K562 (cell line): ENCODE results near the gene ARAF. TPM values are rescaled to one million over a fixed set of nuclear protein-coding genes. Genes with fewer than 3 reads are reported as not detected.

Source experiments
- ATAC-seq: fragments of 200-7000 bp; cut with Tn5 transposase; 3 replicates; pipeline ENCODE4 v1.9.1; 2020; ENCODE audit warnings: moderate library complexity
- BruUV-seq: library from RNA; stranded (reverse); fragments of 400-500 nt; replicated peaks from 2 replicates; lab custom pipeline; 2021; lab: Mats Ljungman, UMichigan
- CTCF ChIA-PET: fragments of 300-600 bp; formaldehyde crosslinking; extraction: SDS; loops from one replicate; lab custom pipeline; 2021; ENCODE audit warnings: low intra/inter-chr PET ratio; lab: Yijun Ruan, JAX
- POLR2A ChIA-PET: fragments of 300-600, 350-650 bp; sonication (Branson Sonifier 250); formaldehyde crosslinking; extraction: SDS; loops from one replicate; lab custom pipeline; 2021; ENCODE audit warnings: antibody characterized with exemption, inconsistent platforms; lab: Yijun Ruan, JAX
- DNase-seq, 4 experiments: peaks; one replicate each; pipeline versions ENCODE4 v3.0.0 to v3.0.0-alpha.2; 2011 to 2018; ENCODE audit warnings: low spot score in 3 of 4, mixed read lengths in 3 of 4; ENCODE audit errors: extremely low read depth in 1 of 4
- FAIRE-seq: peaks from 2 replicates; lab custom pipeline; 2011; peaks lifted over from hg19 to GRCh38; lab: Jason Lieb, UNC
- H2AFZ ChIP-seq: 2 replicates; pipeline ENCODE4 v1.6.0; 2011; ENCODE audit warnings: low read depth, low read length, control low read depth, inconsistent platforms
- H3K27ac ChIP-seq: fragments of 200-600 bp; 3 replicates; pipeline ENCODE4 v1.8.0; 2011; ENCODE audit warnings: low read depth, mild to moderate bottlenecking, control low read depth, inconsistent platforms, low read length, moderate library complexity, mixed read lengths; ENCODE audit errors: extremely low read depth
- H3K27me3 ChIP-seq, 2 experiments: fragments of 300-600 bp in 1 of 2; 2 replicates in 1 of 2; 3 replicates in 1 of 2; pipeline versions ENCODE4 v1.6.0 to v1.8.0; 2011; ENCODE audit warnings: inconsistent platforms in 2 of 2, low read length in 2 of 2, mild to moderate bottlenecking in 1 of 2, mixed read lengths in 1 of 2, moderate library complexity in 1 of 2; ENCODE audit not compliant: control insufficient read depth in 2 of 2, insufficient read depth in 2 of 2
- H3K36me3 ChIP-seq: fragments of 300-600 bp; 3 replicates; pipeline ENCODE4 v1.8.0; 2011; ENCODE audit warnings: mild to moderate bottlenecking, low read length, inconsistent platforms; ENCODE audit not compliant: control insufficient read depth, insufficient read depth
- H3K4me1 ChIP-seq, 2 experiments: fragments of 200-600 bp in 1 of 2; replicated peaks in 1 of 2; 2 replicates in 1 of 2; 3 replicates in 1 of 2; pipeline versions ENCODE4 v1.5.1 to v1.8.0; 2011; ENCODE audit warnings: inconsistent platforms in 2 of 2, low read length in 2 of 2, mild to moderate bottlenecking in 1 of 2, mixed read lengths in 1 of 2, moderate library complexity in 1 of 2; ENCODE audit not compliant: control insufficient read depth in 2 of 2, insufficient read depth in 2 of 2
- H3K4me2 ChIP-seq: 2 replicates; pipeline ENCODE4 v1.6.1; 2011; ENCODE audit warnings: low read length, control low read depth, inconsistent platforms, mixed read lengths; ENCODE audit not compliant: insufficient read depth
- H3K4me3 ChIP-seq: fragments of 200-600 bp; sonication (generic), shearing (Covaris generic); 2 replicates; pipeline ENCODE4 v1.5.1; 2016; ENCODE audit warnings: control low read depth, inconsistent platforms
- H3K79me2 ChIP-seq: fragments of 200-600 bp; 3 replicates; pipeline ENCODE4 v1.8.0; 2011; ENCODE audit warnings: low read length, inconsistent platforms; ENCODE audit not compliant: control insufficient read depth, insufficient read depth
- H3K9ac ChIP-seq, 2 experiments: 2 replicates each; pipeline versions ENCODE4 v1.6.0 to v1.6.1; 2011; ENCODE audit warnings: low read depth in 2 of 2, low read length in 2 of 2, control low read depth in 1 of 2, inconsistent platforms in 1 of 2, mild to moderate bottlenecking in 1 of 2, mixed read lengths in 1 of 2; ENCODE audit not compliant: insufficient read depth in 1 of 2
- H3K9me1 ChIP-seq: one replicate; pipeline ENCODE4 v1.6.0; 2011; ENCODE audit warnings: inconsistent platforms, mild to moderate bottlenecking, low read length, moderate library complexity; ENCODE audit not compliant: control insufficient read depth, insufficient read depth
- H3K9me3 ChIP-seq: replicated peaks from 2 replicates; pipeline ENCODE4 v1.5.1; 2011; ENCODE audit warnings: low read depth, low read length, inconsistent platforms; ENCODE audit not compliant: control insufficient read depth, insufficient read depth
- H4K20me1 ChIP-seq: replicated peaks from 2 replicates; pipeline ENCODE4 v1.6.1; 2011; ENCODE audit warnings: low read length, inconsistent platforms, mixed read lengths; ENCODE audit not compliant: control insufficient read depth, insufficient read depth
- FOXJ2 ChIP-seq: fragments of 200-800 bp; sonication (Bioruptor generic); IDR thresholded peaks from 2 replicates; pipeline ENCODE4 v1.6.1; 2016; ENCODE audit warnings: missing genetic modification characterization, missing compliant biosample characterization
- GABPB2 ChIP-seq: fragments of 250-450 bp; sonication (Bioruptor Pico); conservative IDR thresholded peaks from 2 replicates; pipeline ENCODE4 v1.5.1; 2021; ENCODE audit warnings: mild to moderate bottlenecking
- SRSF3 ChIP-seq: fragments of 200-400 bp; formaldehyde crosslinking; IDR thresholded peaks from 2 replicates; pipeline ENCODE4 v1.6.1; 2016; ENCODE audit warnings: mild to moderate bottlenecking, low read length, moderate library complexity; ENCODE audit not compliant: insufficient read depth
- ZBTB34 ChIP-seq: fragments of 250-450 bp; sonication (Bioruptor Pico); IDR thresholded peaks from 2 replicates; pipeline ENCODE4 v1.8.0; 2021; ENCODE audit warnings: mild to moderate bottlenecking, moderate library complexity
- ZBTB9 ChIP-seq: fragments of 450-650 bp; formaldehyde crosslinking; IDR thresholded peaks from 2 replicates; pipeline ENCODE4 v1.4.0; 2020; ENCODE audit warnings: mild to moderate bottlenecking, moderate library complexity
- ZNF830 ChIP-seq: fragments of 250-450 bp; sonication (Bioruptor Pico); IDR thresholded peaks from 2 replicates; pipeline ENCODE4 v1.5.0; 2021; ENCODE audit warnings: mild to moderate bottlenecking
- WGBS: fragments of 100-300 bp; shearing (Covaris generic); methylation state at CpG from one replicate; pipeline ENCODE4 v1.1.6; 2016; ENCODE audit warnings: low coverage, mixed read lengths; ENCODE audit not compliant: insufficient coverage; ENCODE audit errors: missing lambda C conversion rate; 5-methylcytosine and 5-hydroxymethylcytosine counted together
- in situ Hi-C: fragments of 300-500 bp; cut with MboI; formaldehyde crosslinking; loops from 4 replicates; pipeline ENCODE4 v1.15.0; 2018; ENCODE audit warnings: inconsistent platforms, mixed read lengths
- intact Hi-C: fragments of 100-400 bp; cut with micrococcal nuclease; formaldehyde crosslinking; loops from 2 replicates; pipeline ENCODE4 v1.14.2; 2022
- polyA plus RNA-seq, 8 experiments: library from polyadenylated mRNA; depleted of rRNA in 4 of 8; stranded (reverse) in 5 of 8; unstranded in 3 of 8; fragments of >200 nt; fragmentation: Nextera tagmentation in 2 of 8; fragmentation: Illumina TruSeq in 1 of 8; extraction: Ambion mirVana in 2 of 8; extraction: Trizol in 1 of 8; gene quantifications; 2 replicates each; pipeline versions ENCODE4 v1.2.1 to v1.2.3, GENCODE V29; 2011 to 2014; ENCODE audit warnings: inconsistent platforms in 1 of 8, missing spikeins in 1 of 8
- total RNA-seq, 7 experiments: library from RNA; depleted of rRNA in 6 of 7; stranded (reverse); fragments of >200 nt in 6 of 7; fragmentation: Illumina TruSeq in 2 of 7; extraction: Trizol in 2 of 7; gene quantifications; 2 replicates each; pipeline versions ENCODE4 v1.2.1 to v1.2.3, GENCODE V29; 2011 to 2021; ENCODE audit warnings: low replicate concordance in 1 of 7
- TF ChIP-seq, protein P1 (sequence below): fragments of 250-450 bp; sonication (Bioruptor Pico); IDR thresholded peaks from 2 replicates; pipeline ENCODE4 v1.9.0; 2021; ENCODE audit warnings: mild to moderate bottlenecking
- TF ChIP-seq, protein P2 (sequence below): sonication (generic); formaldehyde crosslinking; IDR thresholded peaks from 2 replicates; pipeline ENCODE4 v1.5.0; 2020; ENCODE audit warnings: missing genetic modification reagents
- TF ChIP-seq, protein P3 (sequence below): fragments of 250-450 bp; sonication (Bioruptor Pico); IDR thresholded peaks from 2 replicates; pipeline ENCODE4 v1.5.0; 2020; ENCODE audit warnings: mild to moderate bottlenecking, borderline replicate concordance

Gene ARAF
- total and polyA plus RNA-seq, 9 of the 15 experiments (the other 6 are each of a cell fraction or from before 2014, with no cell fraction given): 5.5 to 70.0 (median 29.4) TPM

DNA sequence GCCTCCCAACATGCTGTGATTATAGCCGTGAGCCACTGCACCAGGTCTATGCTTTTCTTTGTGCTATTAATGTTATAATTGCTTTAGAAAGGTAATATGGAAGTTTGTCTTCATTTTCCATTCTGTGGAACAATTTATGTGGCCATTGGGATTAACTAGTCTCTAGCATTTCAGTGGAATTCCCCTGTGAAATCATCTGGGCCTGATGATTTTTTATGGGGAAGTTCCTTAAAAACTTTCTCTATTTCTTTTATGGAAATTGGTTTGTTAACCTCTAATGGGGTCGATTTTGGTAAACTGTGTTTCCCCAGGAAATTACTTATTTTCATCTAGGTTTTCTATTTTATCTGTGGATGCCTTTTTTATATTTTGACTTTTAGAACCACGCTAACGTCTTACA lies 32.5 kb downstream of the ARAF start (continued):
- TF ChIP-seq GABPB2 (CRISPR knock-in tag): no peak
- no peak for TF ChIP-seq ZBTB34 (CRISPR knock-in tag)
- TF ChIP-seq, all 486 proteins: peak for 0

DNA sequence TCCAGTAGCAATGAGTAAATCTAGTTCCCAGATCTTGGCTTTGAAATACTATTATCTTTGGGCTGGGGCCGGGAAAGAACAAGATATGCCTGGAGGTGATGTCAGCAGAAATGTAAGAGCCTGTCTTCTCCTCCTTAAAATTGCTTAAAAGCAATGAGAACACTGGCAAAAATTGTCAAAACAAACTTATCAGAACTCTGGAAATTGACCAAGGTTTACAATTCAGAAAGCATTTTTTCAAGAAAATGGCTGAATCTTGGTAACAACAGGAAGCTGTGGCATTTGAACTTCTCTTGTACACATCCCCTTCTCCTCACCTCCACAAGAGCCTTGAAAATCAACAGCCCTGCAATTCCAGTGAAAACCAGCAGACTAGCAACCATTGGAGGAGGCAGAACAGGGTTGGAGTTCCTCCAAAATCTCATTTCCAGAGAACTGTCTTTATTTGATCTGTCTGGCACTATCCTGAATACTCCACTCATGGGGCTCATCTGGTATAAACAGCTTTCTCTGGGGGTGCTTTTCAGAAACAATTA lies 34.8 kb downstream of the ARAF start:
- ChIA-PET POLR2A (no interaction called here), CTCF (no interaction called here)
- Histone ChIP-seq H3K36me3 (no peaks in the 10 kb centered on the region), H3K79me2 (no peaks in the 10 kb centered on the region), H3K4me3 (no peak overlapping the region), H3K27me3 (no peaks in the 10 kb centered on the region), H3K4me2 (no peak overlapping the region), H3K4me1 (no peaks in the 10 kb centered on the region), H3K9me1 (no peaks in the 10 kb centered on the region), H3K9ac (no peak overlapping the region), H2AFZ (no peak overlapping the region), H4K20me1 (no peaks in the 10 kb centered on the region), H3K27ac (no peak overlapping the region), H3K9me3 (peaks cover 3% of the 10 kb centered on the region; the same call in 1 of the 2 replicates)
- in situ Hi-C loops: no loop called here
- no peak for DNase-seq
- no peak for FAIRE-seq
- intact Hi-C loops: no loop called here
- WGBS: 17% methylated on average over 1 of the region's 1 CpG
- BruUV-seq: no TSS peak
- no peak for ATAC-seq
- TF ChIP-seq, protein P1, sequence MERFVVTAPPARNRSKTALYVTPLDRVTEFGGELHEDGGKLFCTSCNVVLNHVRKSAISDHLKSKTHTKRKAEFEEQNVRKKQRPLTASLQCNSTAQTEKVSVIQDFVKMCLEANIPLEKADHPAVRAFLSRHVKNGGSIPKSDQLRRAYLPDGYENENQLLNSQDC (CRISPR knock-in tag): no peak
- no peak for TF ChIP-seq ZNF830
- no peak for TF ChIP-seq FOXJ2 (tag)
- TF ChIP-seq ZBTB9 (CRISPR knock-in tag): no peak
- no peak for TF ChIP-seq SRSF3
- TF ChIP-seq, protein P2, sequence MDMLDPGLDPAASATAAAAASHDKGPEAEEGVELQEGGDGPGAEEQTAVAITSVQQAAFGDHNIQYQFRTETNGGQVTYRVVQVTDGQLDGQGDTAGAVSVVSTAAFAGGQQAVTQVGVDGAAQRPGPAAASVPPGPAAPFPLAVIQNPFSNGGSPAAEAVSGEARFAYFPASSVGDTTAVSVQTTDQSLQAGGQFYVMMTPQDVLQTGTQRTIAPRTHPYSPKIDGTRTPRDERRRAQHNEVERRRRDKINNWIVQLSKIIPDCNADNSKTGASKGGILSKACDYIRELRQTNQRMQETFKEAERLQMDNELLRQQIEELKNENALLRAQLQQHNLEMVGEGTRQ (CRISPR knock-in tag): no peak
- TF ChIP-seq, protein P3, sequence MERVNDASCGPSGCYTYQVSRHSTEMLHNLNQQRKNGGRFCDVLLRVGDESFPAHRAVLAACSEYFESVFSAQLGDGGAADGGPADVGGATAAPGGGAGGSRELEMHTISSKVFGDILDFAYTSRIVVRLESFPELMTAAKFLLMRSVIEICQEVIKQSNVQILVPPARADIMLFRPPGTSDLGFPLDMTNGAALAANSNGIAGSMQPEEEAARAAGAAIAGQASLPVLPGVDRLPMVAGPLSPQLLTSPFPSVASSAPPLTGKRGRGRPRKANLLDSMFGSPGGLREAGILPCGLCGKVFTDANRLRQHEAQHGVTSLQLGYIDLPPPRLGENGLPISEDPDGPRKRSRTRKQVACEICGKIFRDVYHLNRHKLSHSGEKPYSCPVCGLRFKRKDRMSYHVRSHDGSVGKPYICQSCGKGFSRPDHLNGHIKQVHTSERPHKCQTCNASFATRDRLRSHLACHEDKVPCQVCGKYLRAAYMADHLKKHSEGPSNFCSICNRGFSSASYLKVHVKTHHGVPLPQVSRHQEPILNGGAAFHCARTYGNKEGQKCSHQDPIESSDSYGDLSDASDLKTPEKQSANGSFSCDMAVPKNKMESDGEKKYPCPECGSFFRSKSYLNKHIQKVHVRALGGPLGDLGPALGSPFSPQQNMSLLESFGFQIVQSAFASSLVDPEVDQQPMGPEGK (CRISPR knock-in tag): no peak
